AG09309 (cell line): ENCODE measurements around the gene SNUPN.

Experiments used
- DNase-seq: peaks from one replicate; pipeline ENCODE4 v3.0.0-alpha.2; 2010; ENCODE audit warnings: low read depth
- H3K4me3 ChIP-seq: 2 replicates; pipeline ENCODE4 v1.5.1; 2011; ENCODE audit warnings: mild to moderate bottlenecking, low read depth, low read length, moderate library complexity; ENCODE audit not compliant: control insufficient read depth
- CTCF ChIP-seq: IDR thresholded peaks from 2 replicates; pipeline ENCODE4 v1.5.1; 2011; ENCODE audit warnings: mild to moderate bottlenecking, low read depth, low read length, inconsistent platforms; ENCODE audit not compliant: insufficient read depth, control insufficient read depth; ENCODE audit errors: missing control alignments

The SNUPN gene

GRCh38 chr15:75649045-75649761, 23.7 kb upstream of the SNUPN start:
- TF ChIP-seq CTCF, result no peak
- DNase-seq, result no peak

GRCh38 chr15:75648156-75649000, 22.9 kb upstream of the SNUPN start:
- no peak for TF ChIP-seq CTCF
- no peak for DNase-seq
- H3K4me3 ChIP-seq, result peak overlapping the region; percentile 78

More at GRCh38 chr15:75649045-75649761, 23.7 kb upstream of the SNUPN start:
- peak overlapping the region; percentile 78 for H3K4me3 ChIP-seq

GRCh38 chr15:75647370-75648155, 22.0 kb upstream of the SNUPN start, which contains the start of gene SNX33:
SNX33 (plus strand) TSS chr15:75647912; CDS start chr15:75649103, 1,191 bp downstream.
- H3K4me3 ChIP-seq, result peak within 1 kb of the TSS; percentile 78
- TF ChIP-seq CTCF, result peak; percentile 40
- no peak for DNase-seq

- H3K4me3 ChIP-seq, result peak overlapping the region; percentile 78
- DNase-seq, result no peak
- no peak for TF ChIP-seq CTCF
Measured at GRCh38 chr15:75646944-75647364, 21.4 kb upstream of the SNUPN start.

- TF ChIP-seq CTCF, result no peak
- H3K4me3 ChIP-seq, result peak overlapping the region; percentile 78
- DNase-seq, result no peak
Measured at GRCh38 chr15:75646112-75646943, 20.8 kb upstream of the SNUPN start.
